AG09319 (cell line): Measurements from ENCODE around the gene THOC5.

Source experiments
- DNase-seq: peaks from one replicate; pipeline ENCODE4 v3.0.0-alpha.2; 2010; ENCODE audit warnings: low read depth; ENCODE audit errors: extremely low read depth
- CTCF ChIP-seq: IDR thresholded peaks from 2 replicates; pipeline ENCODE4 v1.5.1; 2011; ENCODE audit warnings: low read depth, mild to moderate bottlenecking, inconsistent platforms, low read length, moderate library complexity

Gene THOC5

GRCh38 chr22:29530716-29531115 lies 22.8 kb downstream of the THOC5 start:
- TF ChIP-seq CTCF, result no peak
- DNase-seq, result no peak

GRCh38 chr22:29528144-29528543 lies 25.4 kb downstream of the THOC5 start:
- TF ChIP-seq CTCF, result no peak
- no peak for DNase-seq

- no peak for DNase-seq
- TF ChIP-seq CTCF, result peak; percentile 37
Measured at GRCh38 chr22:29524442-29525191, 28.9 kb downstream of the THOC5 start.

- DNase-seq, result no peak
- no peak for TF ChIP-seq CTCF
Measured at GRCh38 chr22:29523761-29524160, 29.8 kb downstream of the THOC5 start.

GRCh38 chr22:29521526-29521925 lies 32.0 kb downstream of the THOC5 start:
- TF ChIP-seq CTCF, result no peak
- DNase-seq, result no peak

- no peak for TF ChIP-seq CTCF
- no peak for DNase-seq
Measured at GRCh38 chr22:29520851-29521250, 32.7 kb downstream of the THOC5 start.

GRCh38 chr22:29519996-29520395 lies 33.6 kb downstream of the THOC5 start:
- no peak for TF ChIP-seq CTCF
- no peak for DNase-seq
